ENCODE data around the gene ZG16B.

The ZG16B gene

GRCh38 chr16:2852003-2852730 lies 22.1 kb downstream of the ZG16B start:
- no peak overlapping the region for H3K4me3 ChIP-seq (ENCODE audit: control insufficient read depth, low read depth, low read length)
- no peak for DNase-seq (ENCODE audit: low read depth)
- TF ChIP-seq CTCF (conservative IDR thresholded peaks at IDR 0.05; ENCODE audit: control insufficient read depth, insufficient read depth, low read depth, low read length) = no peak

DNA sequence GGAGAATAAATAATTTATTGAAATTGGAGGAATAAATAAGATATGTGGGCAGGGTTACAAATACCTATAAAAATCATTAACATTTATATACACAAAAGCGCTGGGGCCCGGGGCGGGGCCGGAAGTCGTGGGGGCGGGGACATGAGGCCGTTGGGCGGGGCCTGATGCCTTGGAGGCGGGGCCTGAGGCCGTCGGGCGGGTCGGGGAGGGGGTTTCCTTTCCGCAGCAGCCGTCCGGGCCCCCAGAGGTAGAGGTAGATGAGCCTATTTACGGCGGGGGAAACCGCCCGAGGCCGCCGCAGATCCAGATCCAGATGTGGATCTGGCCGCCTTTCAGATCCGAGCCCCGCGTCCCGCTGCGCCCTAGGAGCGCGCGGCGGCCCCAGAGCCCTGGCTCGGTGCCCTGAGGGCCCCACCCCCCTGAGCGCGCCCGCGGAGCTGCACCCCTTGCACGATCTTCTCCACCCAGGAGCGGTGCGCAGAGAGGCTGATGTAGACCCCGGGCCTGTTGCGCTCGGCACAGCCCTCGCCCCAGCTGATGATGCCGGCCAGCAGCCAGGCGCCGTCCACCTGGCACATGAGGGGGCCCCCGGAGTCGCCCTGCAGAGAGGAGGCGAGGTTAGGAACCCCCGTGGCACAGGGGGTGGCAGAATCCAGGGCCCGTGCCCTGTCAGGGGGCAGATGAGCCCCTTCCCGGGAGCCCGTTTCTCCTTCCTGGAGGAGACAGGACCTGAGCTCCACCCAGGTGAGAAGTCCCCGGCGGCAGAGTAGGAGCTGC lies 22.8 kb downstream of the ZG16B start:
- H3K4me3 ChIP-seq (ENCODE audit: control insufficient read depth, low read depth, low read length) = no peak overlapping the region
- no peak for DNase-seq (ENCODE audit: low read depth)
- TF ChIP-seq CTCF (conservative IDR thresholded peaks at IDR 0.05; ENCODE audit: control insufficient read depth, insufficient read depth, low read depth, low read length) = no peak

GRCh38 chr16:2853531-2854073 lies 23.5 kb downstream of the ZG16B start:
- no peak for TF ChIP-seq CTCF (conservative IDR thresholded peaks at IDR 0.05; ENCODE audit: control insufficient read depth, insufficient read depth, low read depth, low read length)
- no peak for DNase-seq (ENCODE audit: low read depth)

DNA sequence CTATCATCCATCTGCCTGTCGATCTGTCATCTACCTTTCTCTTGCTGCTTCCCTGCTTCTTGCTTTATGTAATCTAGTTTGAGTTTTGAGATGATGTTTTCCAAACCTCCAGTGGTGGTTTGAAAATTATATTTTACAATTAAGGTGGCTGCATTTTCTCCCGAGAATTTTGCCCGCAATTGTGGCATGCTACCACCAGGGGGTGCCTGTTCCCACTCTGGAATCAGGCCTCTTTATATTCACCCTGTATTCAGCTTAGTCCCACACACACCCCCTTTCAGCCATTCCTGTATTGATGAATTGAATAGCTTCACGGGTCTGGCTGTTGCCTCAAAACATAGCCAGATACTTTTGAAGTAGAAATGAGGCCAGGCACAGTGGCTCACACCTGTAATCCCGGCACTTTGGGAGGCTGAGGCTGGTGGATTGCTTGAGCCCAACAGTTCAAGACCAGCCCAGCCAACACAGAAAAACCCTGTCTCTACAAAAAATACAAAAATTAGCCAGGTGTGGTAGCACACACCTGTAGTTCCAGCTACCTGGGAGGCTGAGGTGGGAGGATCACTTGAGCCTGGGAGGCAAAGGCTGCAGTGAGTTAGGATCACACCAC lies 24.7 kb downstream of the ZG16B start:
- DNase-seq (ENCODE audit: low read depth) = peak; percentile 30
- H3K4me3 ChIP-seq (ENCODE audit: control insufficient read depth, low read depth, low read length) = no peak overlapping the region
- peak; percentile 68 for TF ChIP-seq CTCF (conservative IDR thresholded peaks at IDR 0.05; ENCODE audit: control insufficient read depth, insufficient read depth, low read depth, low read length)

More at GRCh38 chr16:2853531-2854073, 23.5 kb downstream of the ZG16B start:
- no peak overlapping the region for H3K4me3 ChIP-seq (ENCODE audit: control insufficient read depth, low read depth, low read length)

DNA sequence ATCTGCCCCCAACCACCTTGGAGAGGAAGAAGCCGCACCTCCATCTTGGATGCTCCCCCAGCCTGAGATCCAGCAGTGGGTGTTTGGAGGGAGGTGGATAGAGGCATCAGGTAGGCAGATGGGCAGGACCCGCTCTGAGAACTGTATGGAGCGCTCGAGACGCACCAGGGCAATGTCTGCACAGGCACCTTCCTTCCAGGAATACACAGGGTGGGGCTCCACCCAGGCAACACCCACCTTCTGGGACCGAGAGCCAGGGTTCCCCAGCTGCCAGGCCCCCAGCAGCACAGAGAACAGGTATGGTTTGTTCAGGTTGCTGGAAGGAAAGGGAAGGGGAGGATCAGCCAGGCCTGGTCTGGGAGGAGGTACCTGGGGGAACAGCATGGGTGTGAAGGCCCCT lies 25.4 kb downstream of the ZG16B start:
- TF ChIP-seq CTCF (conservative IDR thresholded peaks at IDR 0.05; ENCODE audit: control insufficient read depth, insufficient read depth, low read depth, low read length) = no peak
- H3K4me3 ChIP-seq (ENCODE audit: control insufficient read depth, low read depth, low read length) = no peak overlapping the region
- no peak for DNase-seq (ENCODE audit: low read depth)

DNA sequence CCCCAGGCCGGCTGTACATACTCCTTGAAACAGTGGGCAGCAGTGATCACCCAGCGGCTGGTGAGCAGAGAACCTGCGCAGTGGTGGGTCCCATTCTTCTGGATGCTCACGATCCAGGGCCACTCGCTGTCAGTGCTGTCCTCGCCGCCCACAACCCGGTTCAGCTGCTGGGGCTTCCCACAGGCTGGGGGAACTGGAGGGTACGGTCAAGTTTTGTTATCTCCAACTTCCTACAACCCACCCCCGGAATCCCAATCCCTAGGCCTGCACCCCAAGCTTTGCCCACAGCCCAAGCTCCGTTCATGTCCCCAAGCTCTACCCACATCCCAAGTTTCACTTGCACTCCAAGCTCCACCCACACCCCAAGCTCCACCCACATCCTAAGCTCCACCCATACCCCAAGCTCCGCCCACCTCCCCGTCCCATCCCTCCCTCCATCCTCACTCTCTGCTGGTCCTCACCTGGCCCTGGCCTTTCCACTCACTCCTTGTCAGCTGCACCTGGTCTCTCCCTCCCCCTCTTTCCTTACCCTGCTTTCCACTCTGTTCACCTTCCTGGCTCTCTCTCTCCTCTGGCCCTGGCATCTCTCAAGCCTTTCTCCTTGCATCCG lies 26.1 kb downstream of the ZG16B start:
- no peak for DNase-seq (ENCODE audit: low read depth)
- H3K4me3 ChIP-seq (ENCODE audit: control insufficient read depth, low read depth, low read length) = no peak overlapping the region
- TF ChIP-seq CTCF (conservative IDR thresholded peaks at IDR 0.05; ENCODE audit: control insufficient read depth, insufficient read depth, low read depth, low read length) = no peak
